ENCODE measurements around the gene PIGS. TPM values are rescaled to one million over a fixed set of nuclear protein-coding genes. Genes with fewer than 3 reads are reported as not detected.

The PIGS gene
- total RNA-seq, 1 experiment from 2014 or later: 45.8 TPM

GRCh38 chr17:28616281-28616680 is 45.0 kb upstream of the PIGS start:
- ChIA-PET POLR2A (interaction anchor here (0.6 kb wide), 1 partner anchor 11 kb away, joined by 3 read pairs; no protein-coding TSS in a partner anchor), CTCF (no interaction called here), RAD21 (ENCODE audit: low non-redundant PET in 1 of 2, low total read pairs in 2 of 2, uncharacterized antibody in 2 of 2, unreplicated experiment in 2 of 2) (no interaction called here)
- H3K27me3 ChIP-seq (ENCODE audit: insufficient read depth, low read length): no peaks in the 10 kb centered on the region
- DNase-seq (ENCODE audit: low read depth, low spot score) (no peak), ATAC-seq (no peak)
- H3K36me3 ChIP-seq (ENCODE audit: control insufficient read depth in 1 of 2, insufficient read depth in 2 of 2, low read length in 2 of 2): peaks cover 66 to 75% of the 10 kb centered on the region in 2 experiments
- intact Hi-C loops (cut with micrococcal nuclease): no loop called here
- H3K79me2 ChIP-seq (ENCODE audit: insufficient read depth, low read length): no peaks in the 10 kb centered on the region
- no peaks in the 10 kb centered on the region for H3K4me1 ChIP-seq (ENCODE audit: control insufficient read depth in 1 of 2, insufficient read depth in 2 of 2, low read length in 2 of 2)
- H4K20me1 ChIP-seq (ENCODE audit: insufficient read depth): no peaks in the 10 kb centered on the region
- H3K4me2 ChIP-seq (ENCODE audit: low read length): no peak overlapping the region
- TF ChIP-seq, protein P1, sequence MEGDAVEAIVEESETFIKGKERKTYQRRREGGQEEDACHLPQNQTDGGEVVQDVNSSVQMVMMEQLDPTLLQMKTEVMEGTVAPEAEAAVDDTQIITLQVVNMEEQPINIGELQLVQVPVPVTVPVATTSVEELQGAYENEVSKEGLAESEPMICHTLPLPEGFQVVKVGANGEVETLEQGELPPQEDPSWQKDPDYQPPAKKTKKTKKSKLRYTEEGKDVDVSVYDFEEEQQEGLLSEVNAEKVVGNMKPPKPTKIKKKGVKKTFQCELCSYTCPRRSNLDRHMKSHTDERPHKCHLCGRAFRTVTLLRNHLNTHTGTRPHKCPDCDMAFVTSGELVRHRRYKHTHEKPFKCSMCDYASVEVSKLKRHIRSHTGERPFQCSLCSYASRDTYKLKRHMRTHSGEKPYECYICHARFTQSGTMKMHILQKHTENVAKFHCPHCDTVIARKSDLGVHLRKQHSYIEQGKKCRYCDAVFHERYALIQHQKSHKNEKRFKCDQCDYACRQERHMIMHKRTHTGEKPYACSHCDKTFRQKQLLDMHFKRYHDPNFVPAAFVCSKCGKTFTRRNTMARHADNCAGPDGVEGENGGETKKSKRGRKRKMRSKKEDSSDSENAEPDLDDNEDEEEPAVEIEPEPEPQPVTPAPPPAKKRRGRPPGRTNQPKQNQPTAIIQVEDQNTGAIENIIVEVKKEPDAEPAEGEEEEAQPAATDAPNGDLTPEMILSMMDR (IDR thresholded peaks at IDR 0.05 in 2 of 3, conservative IDR thresholded peaks at IDR 0.05 in 1 of 3; ENCODE audit: borderline replicate concordance in 1 of 3, insufficient read depth in 1 of 3, low read depth in 2 of 3, low read length in 2 of 3): no peak
- TF ChIP-seq CEBPB (IDR thresholded peaks at IDR 0.05; ENCODE audit: low read depth): no peak
- TF ChIP-seq EZH2 (IDR thresholded peaks at IDR 0.05): no peak
- no peak for TF ChIP-seq YY1 (IDR thresholded peaks at IDR 0.05; ENCODE audit: extremely low read depth, insufficient replicate concordance, low read depth, low read length)
- TF ChIP-seq RAD21 (IDR thresholded peaks at IDR 0.05; ENCODE audit: low read depth): no peak
- no peak overlapping the region for H3K27ac ChIP-seq (ENCODE audit: low read depth, low read length)
- no peak overlapping the region for H2AFZ ChIP-seq (ENCODE audit: low read depth, low read length, poor library complexity, severe bottlenecking)
- no peak overlapping the region for H3K4me3 ChIP-seq (replicated peaks in 1 of 2; ENCODE audit: low read depth in 1 of 2, low read length in 2 of 2)
- no TSS peak for BruUV-seq (replicated peaks)
- H3K9me3 ChIP-seq (ENCODE audit: control insufficient read depth in 1 of 2, insufficient read depth in 1 of 2, low read depth in 1 of 2, low read length in 2 of 2): no peaks in the 10 kb centered on the region
- no peak overlapping the region for H3K9ac ChIP-seq (ENCODE audit: low read length)
- no peaks in the 10 kb centered on the region for H3K9me2 ChIP-seq (ENCODE audit: insufficient read depth)

- RAD21 ChIA-PET (ENCODE audit: low non-redundant PET in 1 of 2, low total read pairs in 2 of 2, uncharacterized antibody in 2 of 2, unreplicated experiment in 2 of 2): no interaction called here
- no peaks in the 10 kb centered on the region for H3K9me2 ChIP-seq (ENCODE audit: insufficient read depth)
- H4K20me1 ChIP-seq (ENCODE audit: insufficient read depth): no peaks in the 10 kb centered on the region
- no peaks in the 10 kb centered on the region for H3K9me3 ChIP-seq (ENCODE audit: control insufficient read depth in 1 of 2, insufficient read depth in 1 of 2, low read depth in 1 of 2, low read length in 2 of 2)
- TF ChIP-seq SIN3A (IDR thresholded peaks at IDR 0.05; ENCODE audit: low read depth): no peak
- TF ChIP-seq EGR1 (IDR thresholded peaks at IDR 0.05; ENCODE audit: low read depth): no peak
- POLR2A ChIA-PET: no interaction called here
- H3K79me2 ChIP-seq (ENCODE audit: insufficient read depth, low read length): no peaks in the 10 kb centered on the region
- H3K36me3 ChIP-seq (ENCODE audit: control insufficient read depth in 1 of 2, insufficient read depth in 2 of 2, low read length in 2 of 2): peaks cover 64 to 74% of the 10 kb centered on the region in 2 experiments
- no peak overlapping the region for H2AFZ ChIP-seq (ENCODE audit: low read depth, low read length, poor library complexity, severe bottlenecking)
- CTCF ChIA-PET: no interaction called here
- no peak for ATAC-seq
- no TSS peak for BruUV-seq (replicated peaks)
- no peaks in the 10 kb centered on the region for H3K27me3 ChIP-seq (ENCODE audit: insufficient read depth, low read length)
- DNase-seq (ENCODE audit: low read depth, low spot score): no peak
- no peak overlapping the region for H3K4me3 ChIP-seq (replicated peaks in 1 of 2; ENCODE audit: low read depth in 1 of 2, low read length in 2 of 2)
- no peak overlapping the region for H3K27ac ChIP-seq (ENCODE audit: low read depth, low read length)
- no peak overlapping the region for H3K9ac ChIP-seq (ENCODE audit: low read length)
- intact Hi-C loops (cut with micrococcal nuclease): no loop called here
- no peaks in the 10 kb centered on the region for H3K4me1 ChIP-seq (ENCODE audit: control insufficient read depth in 1 of 2, insufficient read depth in 2 of 2, low read length in 2 of 2)
- H3K4me2 ChIP-seq (ENCODE audit: low read length): no peak overlapping the region
Observed at GRCh38 chr17:28615260-28615940, 44.1 kb upstream of the PIGS start.
